HG03378 (cell line): ENCODE measurements around the gene MOCS3.
"Not testable (repeated sequence)": the region's sequence is repeated elsewhere in the genome, so short reads cannot be mapped to it uniquely, and the experiment has no call there.

ENCODE experiments used
- ATAC-seq: cut with Tn5 transposase; IDR thresholded peaks from one replicate; pipeline ENCODE4 v1.9.1; 2021; ENCODE audit warnings: mild to moderate bottlenecking, moderate library complexity; ENCODE audit not compliant: unreplicated experiment

MOCS3 gene

DNA sequence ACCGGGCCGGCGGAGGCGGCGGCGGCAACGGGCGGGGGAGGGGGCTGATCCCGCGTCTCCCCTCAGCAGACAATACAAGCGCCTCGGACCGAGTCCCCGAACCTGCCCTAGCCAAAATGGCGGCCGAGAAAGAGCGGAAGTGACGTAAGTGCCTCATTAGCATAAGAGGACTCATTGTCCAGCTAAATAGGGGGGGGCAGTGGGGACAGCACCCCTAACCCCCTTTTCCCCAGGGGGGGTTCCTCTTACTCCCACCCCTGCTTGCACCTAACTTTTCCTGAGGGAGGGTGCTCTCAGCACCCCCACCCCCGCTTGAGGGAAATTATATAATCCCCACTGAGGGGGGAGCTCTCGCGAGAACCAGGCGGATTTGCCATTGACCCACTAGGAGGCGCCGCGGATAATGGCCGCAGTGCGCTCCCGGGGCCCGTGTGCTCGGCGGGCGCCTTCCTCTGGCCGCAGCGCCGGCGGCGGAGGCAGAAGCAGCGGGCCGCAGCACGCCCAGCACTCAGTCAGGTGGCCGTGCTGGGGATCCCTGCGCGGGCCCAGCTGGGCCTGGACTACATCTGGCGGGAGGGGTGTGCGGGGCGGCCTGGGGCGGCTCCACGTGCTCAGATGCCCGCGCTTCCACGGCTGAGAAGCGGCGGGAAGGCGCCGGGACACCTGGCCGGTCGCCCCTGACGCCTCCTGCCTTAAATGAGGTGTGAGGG, 27.2 kb upstream of the MOCS3 start, which contains the start of gene ADNP:
TSS of gene ADNP (minus strand) at position 132 of the 710 bp plus-strand sequence. CDS start 27,441 bp downstream, outside the sequence.
- peak; percentile 60 for ATAC-seq

DNA sequence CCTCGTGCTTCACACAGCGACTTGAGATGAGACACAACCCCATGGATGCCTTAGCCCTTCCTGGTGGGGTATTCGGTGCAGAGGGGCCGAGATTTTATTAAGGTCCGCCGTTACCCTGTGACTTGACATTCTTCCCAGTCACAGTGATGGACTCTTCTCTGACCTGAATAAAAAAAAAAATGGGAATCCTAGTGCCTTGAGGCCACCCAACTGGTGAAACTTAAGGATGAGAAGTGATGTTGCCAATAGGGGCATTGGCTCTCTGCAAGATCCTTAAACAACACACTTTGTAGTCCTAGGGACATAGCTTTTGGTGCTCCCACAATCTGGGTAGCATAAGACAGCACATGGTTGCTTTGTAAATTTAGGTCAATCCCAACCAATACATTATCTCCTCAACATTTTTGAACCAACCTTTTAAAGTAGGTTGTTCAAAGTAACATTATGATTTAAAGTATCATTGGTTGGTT, 26.6 kb upstream of the MOCS3 start:
- no peak for ATAC-seq

DNA sequence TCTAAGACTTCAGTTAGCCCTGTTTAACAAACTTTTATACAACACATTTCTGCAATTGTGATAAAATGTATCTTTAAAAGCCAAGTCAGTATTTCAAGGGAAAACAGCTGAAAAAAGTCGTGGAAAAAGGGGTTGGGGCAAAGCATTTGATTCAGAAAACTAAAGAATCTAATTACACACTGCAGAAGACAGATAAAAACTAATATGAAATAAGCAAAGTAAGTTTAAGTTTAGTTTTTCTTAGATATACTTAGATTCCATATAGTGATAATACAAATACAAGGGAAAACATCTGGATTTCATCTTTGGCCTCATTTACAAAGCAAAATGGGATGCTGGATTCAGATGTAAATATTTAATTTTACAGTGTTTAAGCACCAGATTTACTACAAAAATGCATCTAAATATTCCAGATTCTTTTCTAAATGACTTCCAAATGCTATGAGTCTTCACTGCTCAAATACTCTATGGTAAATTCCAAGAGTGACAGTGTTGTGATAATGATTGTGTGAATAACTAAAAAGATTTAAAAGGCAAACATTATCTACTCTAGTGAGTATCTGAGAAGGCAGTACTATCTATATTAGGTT, 25.8 kb upstream of the MOCS3 start:
- ATAC-seq, result no peak

DNA sequence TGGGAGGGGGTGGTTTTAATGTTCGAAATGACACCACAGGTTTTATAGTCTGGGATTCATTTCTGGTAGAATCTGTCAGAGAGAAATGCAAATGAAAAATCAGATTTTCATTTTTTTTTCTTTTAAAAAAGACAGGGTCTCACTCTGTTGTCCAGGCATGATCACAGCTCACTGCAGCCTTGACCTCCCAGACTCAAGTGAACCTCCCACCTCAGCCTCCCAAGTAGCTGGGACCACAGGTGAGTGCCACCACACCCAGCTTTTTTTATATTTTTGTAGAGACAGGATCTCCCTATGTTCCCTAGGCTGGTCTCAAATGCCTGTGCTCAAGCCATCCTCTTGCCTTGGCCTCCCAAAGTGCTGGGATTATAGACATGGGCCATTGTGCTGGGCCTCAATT, 25.0 kb upstream of the MOCS3 start:
- ATAC-seq, result no peak

DNA sequence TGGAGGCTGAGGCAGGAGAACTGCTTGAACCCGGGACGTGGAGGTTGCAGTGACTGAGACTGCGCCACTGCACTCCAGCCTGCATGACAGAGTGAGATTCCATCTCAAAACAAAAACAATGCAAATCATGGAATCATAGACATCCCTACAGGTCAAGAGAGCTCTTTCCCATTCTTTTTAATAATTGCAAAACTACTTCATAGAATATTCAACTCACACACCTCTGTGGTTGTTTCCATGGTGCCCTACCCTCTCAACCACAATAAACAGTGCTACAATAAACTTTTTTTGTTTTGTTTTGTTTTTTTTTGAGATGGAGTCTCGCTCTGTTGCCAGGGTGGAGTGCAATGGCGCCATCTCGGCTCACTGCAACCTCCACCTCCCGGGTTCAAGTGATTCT, 15.5 kb upstream of the MOCS3 start:
- ATAC-seq, result no peak

DNA sequence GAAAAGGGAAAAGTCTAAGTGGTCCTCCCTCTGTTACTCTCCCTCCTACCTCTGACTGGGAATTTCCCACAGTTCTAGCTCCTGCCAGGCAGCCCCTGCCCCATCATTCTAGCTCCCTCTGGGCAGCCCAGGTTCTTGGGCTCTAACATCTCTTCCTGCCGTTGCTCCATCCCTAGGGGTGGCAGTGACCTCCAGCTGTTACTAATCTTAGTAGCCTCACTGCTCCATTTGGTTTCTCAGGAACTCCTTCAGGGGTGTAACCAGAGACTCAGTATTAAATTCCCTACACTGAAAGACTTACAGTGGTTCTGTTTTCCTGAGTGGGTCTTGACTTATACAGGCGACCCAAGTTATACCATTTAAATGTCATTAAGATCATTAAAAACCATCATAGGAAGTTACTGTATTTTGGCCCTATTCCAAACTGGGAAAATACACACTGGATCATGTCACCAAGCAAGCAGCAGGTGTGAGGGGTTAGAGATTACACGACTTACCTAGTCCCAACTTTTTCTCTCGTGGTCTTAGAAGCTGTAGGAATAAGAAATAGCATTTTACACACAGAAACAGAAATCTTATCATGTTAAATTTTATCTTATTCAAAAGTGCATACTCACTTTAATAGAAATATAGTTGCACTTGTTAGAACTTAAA, 10.4 kb upstream of the MOCS3 start:
- ATAC-seq, result no peak

DNA sequence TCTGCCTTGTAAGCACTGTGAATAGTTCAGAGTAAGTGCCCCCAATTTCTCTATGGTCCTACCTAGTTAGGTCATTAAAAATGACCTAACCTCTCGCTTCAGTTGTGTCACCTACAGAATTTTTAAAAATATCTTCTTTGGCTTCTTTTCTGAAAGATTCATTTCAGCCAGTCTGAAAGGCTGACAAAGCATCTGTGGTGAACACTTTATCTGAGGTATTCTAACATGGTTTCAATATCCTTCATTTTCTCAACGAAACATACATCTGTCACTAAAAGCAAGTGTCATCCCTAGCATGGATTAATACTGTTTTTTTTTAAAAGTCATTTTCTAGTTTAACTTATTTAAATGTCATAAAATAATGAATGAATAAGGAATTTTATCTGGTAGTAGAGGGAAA, 5.4 kb upstream of the MOCS3 start:
- no peak for ATAC-seq

DNA sequence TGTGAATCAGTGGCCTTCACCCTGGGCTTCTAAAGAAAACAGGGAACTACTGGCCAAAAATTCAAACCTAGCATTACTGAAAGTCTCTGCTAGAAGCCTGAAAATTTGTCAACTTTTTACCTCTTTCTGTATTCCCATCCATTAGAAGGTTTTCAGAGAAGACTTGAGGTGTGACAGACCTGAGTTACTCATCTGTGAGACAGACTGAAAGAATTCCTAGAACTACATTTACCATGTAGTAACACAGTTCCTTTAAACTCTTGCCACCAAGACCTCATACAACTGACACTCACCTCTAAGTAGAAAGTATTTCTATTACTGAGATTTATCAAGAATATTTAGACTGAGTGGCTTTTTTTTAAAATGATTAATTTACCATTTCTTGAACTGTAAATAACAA, 4.8 kb upstream of the MOCS3 start:
- no peak for ATAC-seq

DNA sequence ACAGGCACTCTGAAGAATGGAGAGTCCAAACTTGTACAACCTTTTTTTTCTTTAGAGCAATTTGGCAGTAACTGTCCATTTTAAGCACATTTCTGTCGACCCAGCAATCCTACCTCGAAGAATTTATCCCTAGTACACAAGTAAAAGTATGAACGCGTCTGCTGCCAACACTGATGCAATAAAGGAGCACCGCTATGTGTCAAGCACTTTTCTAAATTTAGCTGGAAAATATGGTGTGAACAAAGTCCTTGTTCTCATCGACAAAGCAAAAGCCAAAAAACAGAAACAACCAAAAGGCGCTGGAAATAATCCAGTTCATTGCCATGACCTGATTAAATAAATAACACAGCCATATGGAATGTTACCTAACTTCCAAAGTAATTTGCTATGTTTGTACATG, 1.3 kb upstream of the MOCS3 start:
- ATAC-seq, result no peak

DNA sequence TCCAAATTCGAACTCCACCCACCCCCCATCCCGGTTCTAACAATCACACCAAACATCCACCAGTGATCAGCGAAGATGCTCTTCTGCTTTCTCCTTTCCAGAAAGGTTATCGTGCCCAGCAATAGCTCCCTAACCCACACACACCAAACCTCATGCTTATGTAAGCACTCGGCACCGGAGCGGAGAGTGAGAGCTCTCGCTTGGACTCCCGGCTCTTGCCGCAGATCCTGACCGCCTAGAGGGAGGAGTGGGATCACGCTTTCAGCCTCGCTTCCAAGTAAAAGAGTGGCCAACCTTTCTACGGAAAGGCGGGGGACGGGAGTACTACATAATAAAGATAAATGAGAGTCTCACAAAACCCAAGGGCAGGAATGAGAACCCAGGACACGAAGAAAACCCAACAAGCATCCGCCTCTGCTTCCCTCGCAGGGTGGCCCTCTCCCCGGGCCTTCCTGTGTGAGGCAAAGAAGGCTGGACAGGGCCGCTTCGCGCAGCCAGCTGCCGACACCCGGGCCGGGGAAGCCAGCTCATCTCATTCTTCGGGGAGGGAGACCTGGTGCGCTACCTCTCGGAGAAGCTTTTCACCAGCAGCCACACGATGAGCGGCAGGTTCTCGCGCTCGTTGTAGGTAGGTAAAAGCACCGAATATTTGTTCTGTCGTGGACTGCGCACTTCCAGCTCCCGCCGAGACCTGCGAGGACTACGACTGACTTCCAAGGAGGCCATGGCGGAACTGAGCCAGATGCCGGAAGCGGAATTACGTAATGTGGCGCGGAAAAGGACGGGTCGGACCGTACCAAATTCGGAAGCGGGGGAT, 612 bp upstream of the MOCS3 start, which contains the start of gene DPM1:
TSS of gene DPM1 (minus strand) at position 735 of the 817 bp plus-strand sequence. CDS start at position 726, 9 bp downstream.
- ATAC-seq, result peak; percentile 68

DNA sequence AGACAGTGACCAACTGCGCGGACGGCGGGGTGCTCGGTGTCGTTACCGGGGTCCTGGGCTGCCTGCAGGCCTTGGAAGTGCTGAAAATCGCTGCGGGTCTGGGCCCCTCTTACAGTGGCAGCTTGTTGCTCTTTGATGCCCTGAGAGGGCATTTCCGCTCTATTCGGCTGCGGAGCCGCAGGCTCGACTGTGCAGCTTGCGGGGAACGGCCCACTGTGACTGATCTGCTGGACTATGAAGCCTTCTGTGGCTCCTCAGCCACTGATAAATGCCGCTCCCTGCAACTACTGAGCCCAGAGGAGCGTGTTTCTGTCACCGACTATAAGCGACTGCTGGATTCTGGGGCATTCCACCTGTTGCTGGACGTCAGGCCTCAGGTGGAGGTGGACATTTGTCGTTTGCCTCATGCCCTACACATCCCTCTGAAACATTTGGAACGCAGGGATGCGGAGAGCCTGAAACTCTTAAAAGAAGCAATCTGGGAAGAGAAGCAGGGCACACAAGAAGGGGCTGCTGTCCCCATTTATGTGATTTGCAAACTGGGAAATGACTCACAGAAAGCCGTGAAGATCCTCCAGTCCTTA, 1.0 kb downstream of the MOCS3 start:
- ATAC-seq, result no peak

DNA sequence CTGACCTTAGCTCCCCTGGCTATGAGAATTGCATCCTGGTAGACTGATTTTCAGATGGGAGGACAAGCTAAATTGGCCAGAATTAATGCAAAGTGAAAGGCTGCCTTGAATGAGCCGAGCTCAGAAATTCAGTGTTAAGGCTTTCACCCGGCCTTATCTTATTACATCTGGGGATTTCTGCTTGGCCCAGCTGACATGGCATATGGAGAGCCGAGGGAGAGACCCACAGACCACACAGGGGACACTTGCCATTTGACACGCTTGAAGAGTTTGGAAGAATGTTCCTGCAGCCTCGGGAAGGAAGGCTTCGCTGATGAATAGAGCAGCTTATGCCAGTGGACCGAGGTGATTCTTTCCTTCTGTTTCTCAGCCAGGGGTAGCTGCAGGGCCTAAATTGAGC, 9.0 kb downstream of the MOCS3 start:
- no peak for ATAC-seq

DNA sequence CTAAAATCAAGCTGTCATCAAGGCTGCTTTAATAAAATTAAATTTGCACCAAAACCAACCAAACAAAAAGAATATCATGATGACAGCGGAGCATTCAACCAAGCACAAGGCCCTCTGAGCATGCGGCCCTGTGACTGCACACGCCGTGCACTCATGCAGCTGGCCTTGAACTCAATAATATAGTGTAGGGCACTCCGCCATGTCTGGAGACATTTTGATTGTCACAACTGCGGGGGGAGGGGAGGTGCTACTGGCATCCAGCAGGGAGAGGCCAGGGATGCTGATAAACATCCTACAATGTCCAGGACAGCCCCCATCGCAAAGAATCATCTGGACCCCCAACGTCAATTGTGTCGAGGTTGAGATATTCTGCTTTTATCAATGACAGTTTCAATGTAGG, 9.7 kb downstream of the MOCS3 start:
- ATAC-seq, result no peak

DNA sequence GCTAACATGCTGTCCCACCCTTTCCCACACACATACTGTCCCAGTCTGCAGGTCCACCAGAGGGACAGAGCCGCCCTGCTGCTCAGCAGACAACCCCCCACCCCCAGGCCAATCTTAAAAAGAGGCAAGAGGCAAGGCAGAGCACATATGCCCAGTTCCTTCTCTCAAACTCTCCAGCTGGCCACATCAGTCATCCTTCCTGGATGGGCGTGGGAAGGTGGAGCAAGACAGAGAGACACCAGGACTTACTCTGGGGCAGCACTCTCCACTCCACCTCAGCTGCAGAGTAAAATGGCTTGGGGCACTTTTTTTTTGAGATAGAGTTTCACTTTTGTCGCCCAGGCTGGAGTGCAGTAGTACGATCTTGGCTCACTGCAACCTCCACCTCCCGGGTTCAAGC, 10.8 kb downstream of the MOCS3 start:
- no peak for ATAC-seq

DNA sequence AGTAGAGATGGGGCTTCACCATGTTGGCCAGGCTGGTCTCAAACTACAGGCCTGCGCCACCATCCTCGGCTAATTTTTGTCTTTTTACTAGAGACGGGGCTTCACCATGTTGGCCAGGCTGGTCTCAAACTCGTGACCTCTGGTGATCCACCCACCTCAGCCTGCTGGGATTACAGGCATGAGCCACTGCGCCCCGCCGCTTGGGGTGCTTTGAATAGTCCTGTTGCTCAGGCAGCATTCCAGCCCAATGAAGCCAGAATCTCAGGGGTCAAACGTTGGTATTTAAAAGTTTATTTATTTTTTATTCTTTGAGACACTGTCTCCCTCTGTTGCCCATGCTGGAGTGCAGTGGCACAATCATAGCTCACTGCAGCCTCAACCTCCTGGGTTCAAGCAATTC, 11.3 kb downstream of the MOCS3 start:
- ATAC-seq, result no peak

DNA sequence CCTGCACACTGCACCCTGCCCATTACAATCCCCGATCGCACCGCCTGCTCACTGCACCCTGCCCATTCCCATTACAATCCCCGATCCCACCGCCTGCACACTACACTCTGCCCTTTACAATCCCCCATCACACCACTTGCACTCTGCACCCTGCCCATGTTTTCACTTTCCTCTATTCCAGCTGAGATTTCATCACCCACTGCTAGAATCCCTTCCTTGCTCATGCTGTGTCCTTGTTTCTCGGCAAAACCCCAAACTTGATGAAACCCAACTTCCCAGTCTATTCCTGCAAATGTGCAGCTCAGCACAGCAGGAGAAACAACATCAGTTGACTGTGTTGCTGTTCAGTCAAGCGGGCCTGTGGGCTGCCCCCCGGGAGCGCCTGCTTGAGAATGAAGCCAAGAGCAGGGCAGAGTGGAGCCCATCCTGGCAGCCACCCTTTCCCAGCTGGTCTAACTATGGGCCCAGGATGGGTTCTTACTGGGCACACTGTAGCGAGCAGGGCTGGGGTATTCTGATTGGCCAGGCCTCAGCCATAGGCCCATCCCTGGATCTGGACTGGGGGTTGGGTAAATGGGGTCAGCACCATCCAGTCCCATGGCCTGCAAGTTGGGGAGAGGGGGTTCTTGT, 17.2 kb downstream of the MOCS3 start:
- ATAC-seq, result no peak

DNA sequence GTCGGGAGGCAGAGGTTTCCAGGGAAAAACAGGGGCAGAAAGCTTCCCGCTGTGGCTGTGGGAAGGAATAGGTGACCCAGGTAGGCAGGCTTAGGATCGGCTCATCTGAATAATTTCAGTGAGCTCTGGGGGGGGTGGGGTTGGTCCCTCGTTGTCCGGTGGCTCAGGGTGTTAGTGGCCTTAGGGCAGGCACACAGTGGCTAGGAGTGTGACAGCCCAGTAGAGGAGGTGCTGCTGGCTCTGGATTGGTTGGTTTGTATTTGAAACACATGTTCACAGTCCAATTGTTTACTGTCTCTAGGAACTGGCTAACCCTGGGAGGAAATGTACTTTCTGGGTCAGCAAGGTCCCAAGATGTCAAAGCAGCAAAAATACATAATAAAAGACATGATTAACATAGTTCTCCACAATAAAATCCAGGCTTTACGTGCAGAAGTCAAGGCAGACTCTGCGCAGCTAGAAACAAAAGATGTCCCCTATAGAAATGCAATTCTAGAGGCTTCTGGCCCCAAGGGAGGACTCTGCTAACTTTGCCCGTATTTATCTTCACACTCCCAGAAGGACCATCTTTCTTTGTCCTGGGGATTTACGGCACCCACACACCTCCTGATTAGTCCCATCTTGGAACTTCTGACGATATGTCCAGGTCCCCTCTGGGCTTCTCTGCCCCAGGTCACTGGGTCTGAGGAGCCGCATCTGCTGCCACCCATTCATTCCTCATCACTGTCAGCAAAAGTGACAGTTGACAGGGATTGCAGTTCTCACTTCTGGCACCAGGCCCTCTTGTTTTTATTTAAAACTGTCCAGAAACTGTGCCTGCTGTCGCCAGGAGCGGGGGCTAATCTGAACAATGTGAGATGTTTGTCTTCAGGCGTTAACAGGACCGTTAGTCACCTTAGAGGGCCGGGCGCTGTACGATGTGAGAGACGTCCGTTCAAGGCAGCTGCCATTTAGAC, 18.7 kb downstream of the MOCS3 start:
- no peak for ATAC-seq

DNA sequence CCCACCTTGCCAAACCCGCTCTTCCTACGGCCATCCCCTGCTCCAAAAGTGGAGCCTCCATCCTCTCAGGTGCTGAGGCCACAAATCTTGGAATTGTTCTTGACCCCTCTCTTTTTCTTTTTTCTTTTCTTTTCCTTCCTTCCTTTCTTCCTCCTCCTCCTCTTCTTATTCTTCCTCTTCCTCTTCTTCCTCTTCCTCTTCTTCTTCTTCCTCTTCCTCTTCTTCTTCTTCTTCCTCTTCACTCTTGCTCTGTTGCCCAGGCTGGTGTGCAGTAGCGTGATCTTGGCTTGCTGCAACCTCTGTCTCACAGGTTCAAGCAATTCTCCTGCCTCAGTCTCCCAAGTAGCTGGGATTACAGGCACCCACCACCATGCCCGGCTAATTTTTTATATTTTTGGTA, 19.9 kb downstream of the MOCS3 start:
- not testable (repeated sequence) for ATAC-seq

DNA sequence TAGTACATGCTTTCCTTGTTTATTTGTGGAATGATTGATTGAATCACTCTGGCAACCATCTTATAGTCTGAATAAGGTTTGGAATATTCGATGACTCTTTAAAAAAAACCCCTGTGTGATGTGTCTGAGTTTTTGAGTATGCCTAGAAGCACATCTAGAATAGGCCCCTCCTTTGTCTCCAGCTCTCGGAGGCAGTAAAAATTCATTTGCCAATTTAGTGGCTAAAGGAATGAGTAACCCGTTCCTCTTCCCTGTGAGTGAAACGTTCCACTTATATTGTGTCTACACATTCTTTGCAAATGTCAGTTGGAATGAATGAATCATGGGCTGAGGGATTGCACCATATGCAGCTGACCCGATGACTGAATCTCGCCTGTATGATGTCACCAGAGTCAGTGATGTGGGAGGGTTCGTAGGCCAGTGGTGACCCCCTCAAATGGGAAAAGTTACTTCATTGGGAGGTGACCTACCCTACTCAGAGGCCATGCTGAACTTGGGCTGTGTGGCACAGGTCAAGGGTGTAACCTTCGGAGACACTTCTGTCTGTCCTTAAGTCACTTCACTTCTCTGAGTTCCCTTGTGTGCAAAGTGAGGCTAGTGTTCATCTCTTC, 21.6 kb downstream of the MOCS3 start:
- ATAC-seq, result no peak
